B cell (primary cell): ENCODE data around the gene NSA2. TPM values are rescaled to one million over a fixed set of nuclear protein-coding genes. Genes with fewer than 3 reads are reported as not detected.
"Not testable (repeated sequence)": the region's sequence is repeated elsewhere in the genome, so short reads cannot be mapped to it uniquely, and the experiment has no call there.

Experiments used
- ATAC-seq: fragments of 200-7000 bp; cut with Tn5 transposase; one replicate; pipeline ENCODE4 v1.10.0; 2021; ENCODE audit warnings: low read depth, mild to moderate bottlenecking, moderate number of reproducible peaks, moderate library complexity
- CTCF ChIA-PET: fragments of 350-600 bp; sonication (Branson Sonifier 250); formaldehyde crosslinking; loops from one replicate; lab custom pipeline; 2021; ENCODE audit warnings: antibody characterized with exemption, inconsistent platforms; lab: Charles Lee
- POLR2A ChIA-PET: fragments of 350-600 bp; sonication (Branson Sonifier 250); formaldehyde crosslinking; loops from one replicate; lab custom pipeline; 2021; ENCODE audit warnings: antibody characterized with exemption; lab: Charles Lee
- DNase-seq: peaks from one replicate; pipeline ENCODE4 v3.0.0; 2013
- H2AFZ ChIP-seq: 2 replicates; pipeline ENCODE4 v1.6.1; 2012; ENCODE audit warnings: mild to moderate bottlenecking, low read depth, low read length; ENCODE audit not compliant: insufficient read depth, poor library complexity, severe bottlenecking
- H3K27ac ChIP-seq, 2 donors: 1 replicate in 1 of 2; 2 replicates in 1 of 2; pipeline ENCODE4 v1.5.1; 2012 to 2013; ENCODE audit warnings: low read length in 2 of 2, mild to moderate bottlenecking in 2 of 2, moderate library complexity in 1 of 2
- H3K27me3 ChIP-seq, 4 experiments: fragments of 200-600 bp in 1 of 4; sonication (generic) in 1 of 4; replicated peaks in 1 of 4; 1 replicate in 2 of 4; 2 replicates in 2 of 4; pipeline versions ENCODE4 v1.6.1 to v1.7.0; 2013 to 2016; ENCODE audit warnings: low read length in 3 of 4, mild to moderate bottlenecking in 2 of 4, mixed read lengths in 1 of 4, moderate library complexity in 1 of 4; ENCODE audit not compliant: insufficient read depth in 4 of 4, control insufficient read depth in 3 of 4; ENCODE audit errors: control extremely low read depth in 1 of 4
- H3K36me3 ChIP-seq, 2 experiments: replicated peaks in 1 of 2; 1 replicate in 1 of 2; 2 replicates in 1 of 2; pipeline versions ENCODE4 v1.6.1 to v1.7.1; 2013; ENCODE audit warnings: low read length in 1 of 2; ENCODE audit not compliant: insufficient read depth in 2 of 2, control insufficient read depth in 1 of 2; ENCODE audit errors: control extremely low read depth in 1 of 2, extremely low read depth in 1 of 2
- H3K4me1 ChIP-seq, 2 donors: fragments of 200-600 bp in 1 of 2; sonication (generic) in 1 of 2; 1 replicate in 1 of 2; 2 replicates in 1 of 2; pipeline versions ENCODE4 v1.5.1 to v1.6.1; 2013 to 2017; ENCODE audit warnings: low read length in 2 of 2; ENCODE audit not compliant: control insufficient read depth in 2 of 2, insufficient read depth in 2 of 2
- H3K4me2 ChIP-seq: replicated peaks from 2 replicates; pipeline ENCODE3; 2012; ENCODE audit warnings: mild to moderate bottlenecking, low read depth, low read length; ENCODE audit not compliant: poor library complexity, severe bottlenecking
- H3K4me3 ChIP-seq, 5 experiments: fragments of 200-600 bp in 1 of 5; sonication (generic) in 1 of 5; 1 replicate in 3 of 5; 2 replicates in 2 of 5; pipeline versions ENCODE4 v1.5.1 to v1.7.0; 2011 to 2016; ENCODE audit warnings: low read length in 4 of 5, mild to moderate bottlenecking in 4 of 5, low read depth in 2 of 5, control low read depth in 1 of 5, moderate library complexity in 1 of 5; ENCODE audit not compliant: insufficient read depth in 1 of 5; ENCODE audit errors: control extremely low read depth in 1 of 5, extremely low read depth in 1 of 5
- H3K79me2 ChIP-seq: fragments of 200-600 bp; sonication (generic); one replicate; pipeline ENCODE4 v1.6.0; 2016; ENCODE audit warnings: low read length; ENCODE audit not compliant: control insufficient read depth, insufficient read depth
- H3K9ac ChIP-seq: fragments of 200-600 bp; sonication (generic); 2 replicates; pipeline ENCODE4 v1.6.1; 2017; ENCODE audit warnings: mild to moderate bottlenecking, low read length, moderate library complexity
- H3K9me3 ChIP-seq, 3 donors: one replicate each; pipeline versions ENCODE4 v1.6.1 to v1.7.1; 2013; ENCODE audit warnings: low read length in 2 of 3; ENCODE audit not compliant: control insufficient read depth in 2 of 3, insufficient read depth in 1 of 3; ENCODE audit errors: control extremely low read depth in 1 of 3
- H4K20me1 ChIP-seq: 2 replicates; pipeline ENCODE4 v1.6.0; 2012; ENCODE audit warnings: mild to moderate bottlenecking, low read length; ENCODE audit not compliant: insufficient read depth, control insufficient read depth, poor library complexity, severe bottlenecking
- H3K27ac Mint-ChIP-seq: one replicate; pipeline ENCODE4 v1.8.0; 2021; ENCODE audit warnings: mixed read lengths
- H3K27me3 Mint-ChIP-seq: one replicate; pipeline ENCODE4 v1.8.0; 2021; ENCODE audit warnings: mixed read lengths
- H3K4me1 Mint-ChIP-seq: one replicate; pipeline ENCODE4 v1.8.0; 2021; ENCODE audit warnings: mixed read lengths
- H3K4me3 Mint-ChIP-seq: one replicate; pipeline ENCODE4 v1.8.0; 2021; ENCODE audit warnings: mixed read lengths
- H3K9me3 Mint-ChIP-seq: one replicate; pipeline ENCODE4 v1.8.0; 2022; ENCODE audit warnings: mixed read lengths; ENCODE audit not compliant: insufficient read depth
- EZH2 ChIP-seq: IDR thresholded peaks from 2 replicates; pipeline ENCODE4 v1.6.1; 2012; ENCODE audit warnings: borderline replicate concordance, low read depth, mild to moderate bottlenecking, moderate library complexity, low read length; ENCODE audit not compliant: insufficient read depth, poor library complexity, severe bottlenecking
- WGBS: methylation state at CpG from one replicate; pipeline ENCODE4 v1.1.5; 2013; ENCODE audit warnings: missing lambda C conversion rate; ENCODE audit not compliant: insufficient coverage; 5-methylcytosine and 5-hydroxymethylcytosine counted together
- intact Hi-C: fragments of 100-400 bp; cut with micrococcal nuclease; formaldehyde crosslinking; loops from one replicate; pipeline ENCODE4 v1.10.0; 2022
- polyA plus RNA-seq: library from polyadenylated mRNA; depleted of rRNA; stranded (reverse); fragments of >200 nt; gene quantifications from 2 replicates; pipeline ENCODE4 v1.2.3, GENCODE V29; 2012
- total RNA-seq, 2 donors: library from RNA; stranded (reverse); fragments of 120-200 nt in 1 of 2; gene quantifications; 1 replicate in 1 of 2; 2 replicates in 1 of 2; pipeline versions ENCODE4 v1.2.3 to v1.2.4, GENCODE V29; 2013 to 2022
- TF ChIP-seq, protein P1 (sequence below): fragments of 200-600 bp; IDR thresholded peaks from one replicate; pipeline ENCODE4 v1.8.0; 2022; ENCODE audit warnings: antibody characterized with exemption, mild to moderate bottlenecking

The NSA2 gene
- total and polyA plus RNA-seq, 2 donors (not counting 1 experiment from before 2014, with no cell fraction given) = 30.2 to 126 TPM

DNA sequence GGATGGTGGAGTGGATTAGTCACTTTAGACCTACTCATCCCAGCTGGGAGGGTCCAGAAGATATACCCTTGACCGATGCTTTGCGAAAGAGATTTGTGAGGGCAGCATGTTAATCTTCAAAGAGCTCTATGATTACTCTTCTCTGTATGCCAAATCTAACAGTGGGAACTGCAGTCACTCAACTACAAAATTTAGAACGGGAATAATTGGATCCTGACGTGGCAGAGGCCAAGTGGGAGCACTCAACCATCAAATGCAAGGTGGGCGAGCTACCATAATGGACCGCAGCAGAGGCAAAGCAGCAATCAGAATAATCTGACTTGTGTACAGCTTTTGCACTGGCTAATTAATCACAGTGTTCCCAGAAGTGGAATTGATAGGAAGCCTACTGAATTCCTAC lies 20.4 kb downstream of the NSA2 start:
- POLR2A ChIA-PET = no interaction called here
- no peak for TF ChIP-seq EZH2
- TF ChIP-seq, protein P1, sequence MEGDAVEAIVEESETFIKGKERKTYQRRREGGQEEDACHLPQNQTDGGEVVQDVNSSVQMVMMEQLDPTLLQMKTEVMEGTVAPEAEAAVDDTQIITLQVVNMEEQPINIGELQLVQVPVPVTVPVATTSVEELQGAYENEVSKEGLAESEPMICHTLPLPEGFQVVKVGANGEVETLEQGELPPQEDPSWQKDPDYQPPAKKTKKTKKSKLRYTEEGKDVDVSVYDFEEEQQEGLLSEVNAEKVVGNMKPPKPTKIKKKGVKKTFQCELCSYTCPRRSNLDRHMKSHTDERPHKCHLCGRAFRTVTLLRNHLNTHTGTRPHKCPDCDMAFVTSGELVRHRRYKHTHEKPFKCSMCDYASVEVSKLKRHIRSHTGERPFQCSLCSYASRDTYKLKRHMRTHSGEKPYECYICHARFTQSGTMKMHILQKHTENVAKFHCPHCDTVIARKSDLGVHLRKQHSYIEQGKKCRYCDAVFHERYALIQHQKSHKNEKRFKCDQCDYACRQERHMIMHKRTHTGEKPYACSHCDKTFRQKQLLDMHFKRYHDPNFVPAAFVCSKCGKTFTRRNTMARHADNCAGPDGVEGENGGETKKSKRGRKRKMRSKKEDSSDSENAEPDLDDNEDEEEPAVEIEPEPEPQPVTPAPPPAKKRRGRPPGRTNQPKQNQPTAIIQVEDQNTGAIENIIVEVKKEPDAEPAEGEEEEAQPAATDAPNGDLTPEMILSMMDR = no peak
- H3K79me2 ChIP-seq = no peaks in the 10 kb centered on the region
- no peak overlapping the region for H3K27ac ChIP-seq
- no peak for DNase-seq
- 89% methylated on average over 4 of the region's 6 CpGs for WGBS
- H3K4me1 Mint-ChIP-seq = no peaks in the 10 kb centered on the region
- H4K20me1 ChIP-seq = no peaks in the 10 kb centered on the region
- H3K9me3 Mint-ChIP-seq = no peaks in the 10 kb centered on the region
- no peak overlapping the region for H3K4me2 ChIP-seq
- no peak overlapping the region for H3K9ac ChIP-seq
- intact Hi-C loops = no loop called here
- H3K4me1 ChIP-seq = no peaks in the 10 kb centered on the region
- no peaks in the 10 kb centered on the region for H3K27me3 ChIP-seq
- no peaks in the 10 kb centered on the region for H3K36me3 ChIP-seq
- no peak overlapping the region for H2AFZ ChIP-seq
- no peaks in the 10 kb centered on the region for H3K27me3 Mint-ChIP-seq
- CTCF ChIA-PET = no interaction called here
- no peaks in the 10 kb centered on the region for H3K9me3 ChIP-seq
- no peak overlapping the region for H3K27ac Mint-ChIP-seq
- ATAC-seq = no peak
- H3K4me3 Mint-ChIP-seq = no peak overlapping the region
- H3K4me3 ChIP-seq = no peak overlapping the region

DNA sequence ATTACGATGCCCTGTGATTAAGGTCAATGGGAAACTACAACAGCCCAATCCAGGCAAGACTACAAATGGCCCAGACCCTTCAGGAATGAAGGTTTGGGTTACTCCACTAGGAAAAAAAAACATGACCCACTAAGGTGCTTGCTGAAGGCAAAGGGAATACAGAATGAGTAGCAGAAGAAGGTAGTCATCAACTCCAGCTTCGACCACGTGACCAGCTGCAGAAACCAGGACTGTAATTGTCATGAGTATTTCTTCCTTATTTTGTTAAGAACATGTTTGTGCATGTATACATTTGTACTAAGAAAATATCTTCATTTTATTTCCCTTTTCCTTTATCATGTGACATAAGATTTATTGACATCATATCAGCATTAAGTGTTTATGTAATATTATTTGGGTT lies 24.6 kb downstream of the NSA2 start:
- H3K4me3 Mint-ChIP-seq, H3K4me2 ChIP-seq, H3K27me3 Mint-ChIP-seq, POLR2A ChIA-PET, H3K27ac ChIP-seq, CTCF ChIA-PET, H3K4me1 Mint-ChIP-seq, H4K20me1 ChIP-seq, H3K9me3 Mint-ChIP-seq, intact Hi-C loops, H3K27me3 ChIP-seq, H3K27ac Mint-ChIP-seq, H3K4me3 ChIP-seq, H3K9me3 ChIP-seq, H3K79me2 ChIP-seq, H3K9ac ChIP-seq, H3K4me1 ChIP-seq, ATAC-seq, H2AFZ ChIP-seq, DNase-seq, H3K36me3 ChIP-seq: not testable (repeated sequence)
- WGBS = no CpG with 5 or more reads among the region's 3 CpGs
